ENCODE measurements around the gene PLEKHM3.

PLEKHM3 gene

DNA sequence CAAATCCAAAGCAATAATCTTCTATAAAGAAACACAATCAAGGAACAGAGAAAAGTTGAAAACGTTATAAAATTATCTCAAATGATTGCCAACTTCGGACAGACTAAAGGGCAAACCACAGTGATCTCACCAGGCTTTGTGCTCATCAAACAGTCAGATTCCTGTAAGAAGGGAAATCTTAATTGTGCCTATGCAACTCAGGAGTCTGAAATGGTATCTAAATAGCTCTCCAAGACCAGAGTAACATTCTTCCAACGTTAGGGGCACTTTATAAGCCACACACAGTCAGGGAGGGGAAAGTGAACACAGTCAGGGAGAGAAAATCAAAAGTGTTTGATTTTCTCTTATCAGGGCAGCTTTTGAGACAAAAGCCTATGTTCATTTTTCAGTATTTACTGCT, 29.4 kb downstream of the PLEKHM3 start:
- DNase-seq (ENCODE audit: extremely low read depth in 1 of 2, low read depth in 1 of 2), result no peak

DNA sequence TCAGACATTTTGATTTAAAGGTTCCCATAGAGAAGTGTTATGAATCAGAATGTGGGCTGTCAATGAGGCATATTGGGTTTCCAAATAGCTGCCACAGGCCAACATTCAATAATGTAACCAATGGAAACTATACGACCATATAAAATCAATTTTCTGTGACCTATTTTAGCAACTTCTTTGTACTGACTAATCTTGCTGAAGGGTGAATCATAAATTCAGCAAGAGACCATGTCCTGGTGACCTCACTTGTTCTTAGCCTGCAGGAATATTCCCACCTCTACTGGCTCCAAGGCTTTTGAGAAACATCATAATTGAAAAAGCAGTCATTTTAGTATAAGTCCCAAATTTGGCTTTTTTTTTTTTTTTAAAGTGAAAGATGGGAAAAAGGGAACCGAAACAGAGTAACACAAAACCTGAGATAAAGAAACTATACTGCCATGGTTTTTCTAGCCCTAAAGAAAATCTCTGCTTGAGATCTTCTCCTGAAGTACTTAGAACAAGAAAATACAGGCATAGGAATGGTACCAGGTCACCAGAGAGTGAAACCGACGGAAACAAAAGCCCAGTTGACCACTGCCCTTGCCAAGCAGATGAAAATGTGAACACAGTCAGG, 32.1 kb downstream of the PLEKHM3 start:
- DNase-seq (ENCODE audit: extremely low read depth in 1 of 2, low read depth in 1 of 2), result no peak

DNA sequence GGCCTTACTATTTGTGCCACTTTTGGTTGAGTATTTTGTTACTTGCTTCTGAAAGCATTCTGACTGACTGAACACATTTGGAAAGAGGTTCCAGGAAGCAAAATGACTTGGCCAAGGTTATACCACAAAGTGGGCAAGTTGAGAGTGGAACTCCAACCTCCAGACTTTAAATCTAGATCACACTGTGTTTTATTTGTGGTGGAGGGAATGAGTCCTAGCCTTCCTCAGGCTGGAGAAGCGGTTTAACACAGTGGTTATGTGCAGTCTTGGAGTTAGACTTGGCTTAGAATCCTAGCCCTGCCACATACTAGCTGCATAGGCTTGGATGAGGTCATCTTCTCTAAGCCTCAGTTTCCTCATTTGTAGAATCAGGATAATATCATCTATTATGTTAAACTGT, 33.4 kb downstream of the PLEKHM3 start:
- DNase-seq (ENCODE audit: extremely low read depth in 1 of 2, low read depth in 1 of 2), result no peak

DNA sequence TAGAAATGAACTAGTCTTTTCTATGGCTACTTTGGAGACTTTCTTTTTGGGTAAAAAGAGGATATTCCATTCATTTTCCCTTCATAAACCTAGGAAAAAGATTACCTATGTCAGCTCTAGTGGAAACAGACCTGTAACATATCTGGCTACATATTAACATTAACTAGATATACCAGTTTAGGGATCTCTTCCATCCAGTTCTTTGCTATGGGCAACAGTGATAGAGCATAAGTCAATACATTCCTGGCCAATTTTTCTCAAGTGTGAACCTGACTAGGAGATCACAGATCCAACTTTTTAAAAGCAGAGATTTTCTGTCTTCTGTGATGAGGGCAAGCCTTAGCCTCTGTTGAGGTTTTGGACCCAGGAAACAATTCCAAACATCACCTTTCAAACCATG, 34.5 kb downstream of the PLEKHM3 start:
- no peak for DNase-seq (ENCODE audit: extremely low read depth in 1 of 2, low read depth in 1 of 2)

DNA sequence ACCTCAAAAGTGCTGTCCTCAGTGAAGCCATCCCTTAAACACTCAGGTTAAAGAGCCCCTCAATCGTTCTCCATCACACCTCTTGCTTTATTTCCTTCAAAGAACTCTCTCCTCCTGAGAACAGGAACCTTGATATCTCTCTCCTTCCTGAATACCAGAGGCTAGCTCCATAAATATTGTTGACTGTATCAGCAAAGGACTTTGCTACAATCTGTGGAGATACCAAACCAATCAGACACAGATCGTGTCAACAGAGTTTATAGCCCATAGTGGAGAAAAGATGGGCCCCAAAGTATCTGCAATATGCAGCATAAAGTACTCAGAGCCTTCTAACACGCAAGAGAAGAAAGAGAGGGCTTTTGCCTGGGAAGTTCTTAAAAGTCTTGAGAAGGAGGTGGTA, 36.4 kb downstream of the PLEKHM3 start:
- no peak for DNase-seq (ENCODE audit: extremely low read depth in 1 of 2, low read depth in 1 of 2)

DNA sequence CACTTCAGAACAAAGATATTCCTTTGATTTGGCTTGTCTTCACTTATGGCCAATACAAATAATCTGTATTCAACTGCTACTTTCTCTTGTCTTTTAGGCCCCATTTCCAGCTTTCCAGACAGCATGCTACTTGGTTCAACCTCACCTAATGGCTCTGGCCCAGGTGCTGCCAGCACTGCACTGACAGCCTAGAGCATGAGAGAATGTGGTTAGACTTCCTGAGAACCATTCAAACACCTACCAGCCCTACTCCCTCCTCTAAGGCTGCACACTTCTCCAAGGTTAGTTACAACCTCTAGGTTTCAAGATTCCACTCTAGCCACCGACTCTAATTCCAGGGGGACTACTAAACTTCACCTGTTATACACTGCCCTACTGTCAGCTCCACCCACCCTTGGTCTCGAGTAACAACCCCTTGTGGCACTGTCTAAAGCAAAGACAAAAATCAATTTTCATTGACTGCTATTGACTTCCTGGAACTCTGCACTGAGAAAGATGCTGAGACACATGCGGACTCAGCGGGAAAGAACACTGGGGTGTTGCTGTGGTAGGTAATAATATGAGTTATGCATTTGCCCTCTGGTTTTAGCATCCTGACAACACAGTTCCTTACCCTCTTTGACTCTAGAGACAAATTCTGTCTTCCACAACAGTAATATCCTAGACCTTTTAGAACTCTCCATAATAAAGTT, 38.2 kb downstream of the PLEKHM3 start:
- no peak for DNase-seq (ENCODE audit: extremely low read depth in 1 of 2, low read depth in 1 of 2)

DNA sequence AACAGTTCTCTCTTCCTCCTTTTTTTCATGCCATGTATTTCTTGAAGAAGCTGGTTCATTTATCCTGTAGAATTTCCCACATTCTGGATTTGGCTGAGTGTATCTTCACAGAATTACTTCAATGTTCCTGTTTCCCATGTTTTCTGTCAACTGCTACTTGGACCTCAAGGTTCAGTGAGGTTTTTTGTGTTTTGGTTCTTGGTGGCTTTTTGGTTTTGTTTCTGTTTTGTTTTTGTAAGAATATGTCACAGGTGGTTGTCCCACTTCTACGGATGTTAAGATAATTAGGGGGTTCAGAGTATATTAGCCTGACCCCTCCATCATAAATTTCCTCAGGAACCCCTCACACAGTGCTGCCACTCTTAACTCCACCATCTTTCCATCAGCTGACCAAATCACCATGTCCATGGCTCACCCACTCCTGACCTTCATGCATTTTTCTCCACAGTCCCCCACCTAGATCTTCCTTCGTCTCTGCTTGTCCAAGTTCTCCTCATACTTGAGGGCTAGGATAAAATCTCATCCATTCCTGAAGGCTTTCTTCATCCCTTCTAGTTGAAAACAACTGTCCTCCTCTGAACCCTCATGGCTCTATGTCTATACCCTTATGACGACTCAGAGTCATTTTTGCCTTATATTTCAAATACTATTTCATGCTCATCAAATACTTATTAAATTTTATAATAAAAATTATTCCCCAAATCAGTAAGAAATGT, 40.4 kb downstream of the PLEKHM3 start:
- DNase-seq (ENCODE audit: extremely low read depth in 1 of 2, low read depth in 1 of 2), result no peak

DNA sequence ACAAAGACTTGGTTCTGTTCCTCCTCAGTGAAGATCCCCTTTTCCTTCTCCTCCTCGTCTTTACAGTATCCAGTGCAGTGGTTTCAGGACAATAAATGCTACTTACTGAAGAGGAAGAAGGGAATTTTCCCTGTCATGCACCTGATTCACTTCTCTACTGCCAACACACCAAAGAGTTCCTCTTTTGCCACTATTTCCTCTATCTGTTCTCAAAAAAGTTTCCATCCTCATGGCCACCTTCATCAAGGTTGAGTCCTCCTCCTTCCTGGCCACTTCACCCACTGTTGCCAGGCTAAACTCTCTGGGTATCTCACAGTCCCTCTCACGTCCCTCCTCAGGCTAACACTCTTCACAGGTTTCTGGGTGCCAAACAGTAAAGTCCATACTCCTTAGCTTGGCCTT, 41.7 kb downstream of the PLEKHM3 start:
- DNase-seq (ENCODE audit: extremely low read depth in 1 of 2, low read depth in 1 of 2), result no peak

DNA sequence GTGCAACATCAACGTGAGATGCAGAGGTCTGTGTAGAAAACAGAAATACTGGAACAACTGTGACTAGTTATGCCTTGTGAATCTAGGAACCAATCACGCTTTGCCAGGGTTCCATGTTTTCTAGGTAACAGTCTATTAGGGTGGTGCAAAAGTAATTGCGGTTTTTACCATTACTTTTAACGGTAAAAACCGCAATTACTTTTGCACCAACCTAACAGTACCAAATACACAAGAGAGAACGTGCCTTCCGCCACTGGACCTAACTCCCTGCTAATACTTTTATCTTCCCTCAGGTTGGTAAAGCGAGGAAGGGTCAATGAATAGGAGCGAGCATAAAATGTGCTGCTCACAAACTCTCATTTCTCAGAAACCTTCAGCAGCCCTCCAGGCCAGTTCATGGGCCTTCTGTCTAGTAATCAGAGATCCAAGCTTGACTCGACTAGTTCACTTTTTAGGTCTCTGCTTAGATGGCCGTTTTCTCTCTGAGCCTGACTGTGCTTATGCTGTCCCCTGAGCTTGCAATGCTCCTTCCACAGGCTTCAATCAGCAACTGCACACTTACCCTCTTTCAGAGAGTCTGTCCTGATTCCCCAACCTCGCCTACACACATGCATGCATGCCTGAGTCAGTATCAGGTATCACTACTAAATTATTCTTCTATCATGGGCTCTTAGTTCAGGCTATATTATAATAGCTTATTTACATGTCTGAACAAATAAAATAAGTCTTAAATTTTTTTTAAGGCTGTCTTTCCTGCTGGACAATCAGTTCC, 47.0 kb downstream of the PLEKHM3 start:
- no peak for DNase-seq (ENCODE audit: extremely low read depth in 1 of 2, low read depth in 1 of 2)

DNA sequence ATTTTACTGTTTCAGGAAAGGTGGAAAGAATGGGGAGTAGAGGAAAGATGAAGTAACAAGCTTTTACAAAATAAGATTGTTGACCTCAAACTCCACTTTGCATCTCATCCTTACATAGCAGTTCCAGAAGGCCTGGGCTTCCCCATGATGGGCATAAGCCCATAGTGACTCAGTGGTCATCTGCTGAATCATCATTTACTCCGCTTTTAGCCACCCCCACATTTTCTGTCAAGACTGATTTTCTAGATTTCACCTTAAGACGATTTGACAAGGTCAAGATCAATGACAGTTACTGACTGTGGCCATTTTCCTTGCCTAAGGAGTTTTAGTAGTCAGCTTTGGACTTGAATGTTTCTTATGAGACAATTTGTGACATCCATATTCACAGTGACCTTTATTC, 49.4 kb downstream of the PLEKHM3 start:
- DNase-seq (ENCODE audit: extremely low read depth in 1 of 2, low read depth in 1 of 2), result no peak

DNA sequence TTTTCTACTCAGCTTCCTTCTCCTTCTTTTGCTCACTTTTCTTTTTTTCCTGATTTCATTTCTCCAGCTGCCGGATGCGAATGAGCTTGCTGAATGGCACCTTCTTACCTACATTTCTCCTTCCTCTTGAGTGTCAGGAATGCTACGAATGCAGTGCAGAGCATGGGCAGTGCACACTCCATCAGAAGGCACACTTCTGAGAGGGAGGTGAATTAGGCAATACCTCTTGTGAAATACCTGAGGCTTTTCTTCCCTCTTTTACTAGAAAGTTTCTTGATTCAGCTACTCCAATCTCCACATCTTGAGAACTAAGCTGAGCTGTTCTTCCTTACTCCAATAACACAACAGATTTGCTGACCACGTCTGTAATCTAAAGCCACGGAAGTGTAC, 51.1 kb downstream of the PLEKHM3 start:
- DNase-seq (ENCODE audit: extremely low read depth in 1 of 2, low read depth in 1 of 2), result no peak

DNA sequence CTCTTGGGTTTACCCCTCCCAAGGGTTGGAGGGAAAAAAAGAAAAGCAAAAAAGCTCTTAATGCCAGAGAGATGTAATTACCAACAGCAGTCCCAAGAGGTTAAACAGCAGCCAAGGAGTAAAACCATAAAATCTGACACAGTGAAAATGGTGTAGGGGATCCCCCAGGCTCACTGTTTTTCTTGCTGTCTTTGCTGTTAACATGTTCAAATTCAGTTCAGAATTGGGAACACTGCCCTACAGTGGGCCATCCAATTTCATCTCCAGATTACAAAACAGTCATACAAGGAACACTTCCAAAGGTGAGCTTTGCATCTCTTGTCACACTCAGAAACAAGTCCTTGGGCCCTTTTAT, 54.5 kb downstream of the PLEKHM3 start:
- DNase-seq (ENCODE audit: extremely low read depth in 1 of 2, low read depth in 1 of 2), result no peak

DNA sequence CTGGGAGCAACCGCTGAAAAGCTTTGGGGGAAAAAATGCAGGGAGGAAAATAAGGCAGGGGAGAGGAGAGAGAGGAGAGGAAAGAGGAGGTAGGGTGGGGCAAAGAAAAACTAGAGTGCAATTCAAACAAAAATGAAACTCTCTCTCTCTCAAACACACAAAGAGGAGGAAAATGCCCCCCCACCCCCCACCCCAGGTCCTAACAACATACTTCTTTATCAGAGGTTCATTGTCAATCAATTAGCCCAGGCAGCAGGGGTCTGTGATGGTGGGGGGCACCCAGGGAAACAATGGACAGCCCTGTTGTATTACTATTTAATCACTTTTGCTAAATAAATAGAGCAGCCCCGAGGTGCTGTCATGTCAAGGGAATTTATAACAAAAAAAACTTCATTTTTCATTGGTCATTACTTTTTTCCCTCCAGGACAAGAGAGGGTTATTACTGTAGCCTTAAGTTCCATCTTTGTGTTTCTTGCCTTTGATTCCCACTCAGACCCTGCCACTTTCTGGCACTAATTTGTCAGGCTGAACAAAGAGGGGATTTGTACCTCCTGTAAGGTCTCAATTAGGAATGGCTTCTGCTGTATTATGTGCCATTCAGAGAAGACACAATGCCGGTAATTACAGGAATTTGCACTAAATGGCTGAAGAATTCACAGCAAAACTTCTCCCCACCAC, 55.0 kb downstream of the PLEKHM3 start:
- no peak for DNase-seq (ENCODE audit: extremely low read depth in 1 of 2, low read depth in 1 of 2)

DNA sequence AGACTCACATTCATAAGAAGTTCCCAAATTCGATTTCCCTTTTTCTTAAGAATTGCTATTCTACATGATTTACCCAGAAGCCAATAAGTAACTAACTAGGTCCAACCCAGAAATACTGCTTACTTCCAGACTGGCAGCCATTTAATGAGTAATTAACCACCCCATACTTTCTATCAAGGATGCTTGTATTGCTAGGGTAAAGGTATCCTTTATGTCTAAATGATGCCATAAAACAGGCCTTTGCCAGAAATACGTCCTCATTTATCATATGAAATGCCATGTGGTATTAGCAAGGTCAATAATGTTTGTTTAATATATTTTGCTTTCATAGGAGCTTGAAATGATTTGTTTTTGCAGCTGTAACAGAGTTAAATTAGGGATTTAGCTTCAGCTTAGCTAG, 56.1 kb downstream of the PLEKHM3 start:
- DNase-seq (ENCODE audit: extremely low read depth in 1 of 2, low read depth in 1 of 2), result no peak

DNA sequence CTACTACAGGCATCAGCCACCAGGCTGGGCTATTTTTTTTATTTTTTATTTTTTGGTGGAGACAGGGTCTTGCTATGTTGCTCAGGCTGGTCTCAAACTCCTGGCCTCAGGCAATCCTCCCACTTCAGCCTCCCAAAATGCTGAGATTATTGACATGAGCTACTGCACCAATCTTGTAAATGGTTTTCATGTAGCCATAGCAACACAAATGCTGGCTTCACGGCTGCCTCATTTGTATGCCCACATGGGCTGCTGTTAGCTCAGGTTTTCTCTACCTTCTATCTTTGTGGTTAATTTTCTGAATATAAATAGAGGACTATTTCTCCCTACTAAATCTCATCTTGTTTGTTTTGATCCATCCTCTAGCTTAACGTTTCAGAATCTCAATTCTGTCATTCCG, 58.2 kb downstream of the PLEKHM3 start:
- no peak for DNase-seq (ENCODE audit: extremely low read depth in 1 of 2, low read depth in 1 of 2)

DNA sequence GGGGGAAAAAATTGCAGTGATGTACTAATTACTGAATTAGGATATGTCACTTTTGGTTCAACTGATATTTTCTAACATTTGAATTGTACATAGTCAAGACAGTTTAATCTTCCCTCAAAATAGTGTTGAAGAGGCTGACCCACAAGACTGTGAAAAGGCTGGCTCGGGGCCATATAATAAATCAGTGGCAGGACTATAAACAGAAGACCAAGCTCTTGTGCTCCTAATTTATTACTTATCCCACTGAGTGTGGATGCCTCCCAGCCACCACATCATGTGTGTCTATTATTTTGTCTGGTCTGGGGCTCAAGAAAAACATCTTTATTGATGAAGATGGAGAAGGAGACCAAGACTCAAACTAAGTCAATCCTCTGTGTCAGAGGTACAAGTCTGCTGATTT, 64.4 kb downstream of the PLEKHM3 start:
- no peak for DNase-seq (ENCODE audit: extremely low read depth in 1 of 2, low read depth in 1 of 2)

DNA sequence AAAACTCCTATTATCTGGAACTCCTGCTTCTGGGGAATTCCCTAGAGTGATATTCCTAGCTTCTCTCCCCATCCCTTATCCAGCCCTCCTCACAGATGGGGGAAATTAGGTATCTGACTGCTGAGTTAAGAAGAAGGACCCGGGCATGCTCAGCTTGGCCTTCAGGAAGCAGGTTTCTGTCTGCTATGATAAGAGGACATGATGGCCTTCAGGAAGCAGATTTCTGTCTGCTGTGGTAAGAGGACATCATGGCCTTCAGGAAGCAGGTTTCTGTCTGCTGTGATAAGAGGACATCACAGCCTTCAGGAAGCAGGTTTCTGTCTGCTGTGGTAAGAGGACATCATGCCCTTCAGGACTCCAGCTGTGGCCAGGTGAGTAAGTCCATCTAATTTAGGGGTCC, 65.2 kb downstream of the PLEKHM3 start:
- DNase-seq (ENCODE audit: extremely low read depth in 1 of 2, low read depth in 1 of 2), result no peak

DNA sequence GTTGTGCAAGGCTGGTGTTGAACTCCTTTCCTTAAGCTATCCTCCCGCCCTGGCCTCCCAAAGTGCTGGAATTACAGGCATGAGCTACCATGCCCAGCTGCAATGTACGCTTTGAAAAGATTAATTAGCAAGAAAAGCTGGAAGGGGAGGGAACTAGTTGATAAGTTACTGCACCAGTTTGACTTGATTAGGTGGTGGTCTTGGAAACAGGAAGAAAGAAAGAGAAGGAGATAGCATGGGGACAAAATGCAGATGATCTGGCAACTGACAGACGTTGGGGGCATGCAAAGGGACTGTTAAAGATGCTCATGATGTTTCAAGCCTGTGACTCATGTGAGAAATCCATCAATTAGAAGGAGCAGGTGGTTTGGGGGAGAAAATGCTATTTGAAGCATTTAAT, 68.6 kb downstream of the PLEKHM3 start:
- no peak for DNase-seq (ENCODE audit: extremely low read depth in 1 of 2, low read depth in 1 of 2)

DNA sequence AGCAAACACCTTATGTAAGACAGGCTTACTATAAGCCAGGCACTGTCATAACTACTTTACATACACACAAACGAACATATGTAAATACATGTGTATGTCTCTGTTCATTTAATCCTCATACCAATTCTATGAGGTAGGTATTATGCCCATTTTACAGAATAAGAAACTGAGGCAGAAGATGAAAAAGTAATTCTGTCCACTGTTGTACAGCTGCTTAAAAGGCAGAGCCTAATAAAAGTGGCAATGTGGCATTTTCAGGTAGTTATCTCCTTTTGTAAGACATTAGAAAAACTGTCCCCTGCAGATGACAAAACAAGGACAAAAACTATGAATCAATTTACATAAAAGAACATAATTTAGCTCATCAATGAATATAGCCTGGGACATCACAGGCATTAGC, 69.9 kb downstream of the PLEKHM3 start:
- no peak for DNase-seq (ENCODE audit: extremely low read depth in 1 of 2, low read depth in 1 of 2)

DNA sequence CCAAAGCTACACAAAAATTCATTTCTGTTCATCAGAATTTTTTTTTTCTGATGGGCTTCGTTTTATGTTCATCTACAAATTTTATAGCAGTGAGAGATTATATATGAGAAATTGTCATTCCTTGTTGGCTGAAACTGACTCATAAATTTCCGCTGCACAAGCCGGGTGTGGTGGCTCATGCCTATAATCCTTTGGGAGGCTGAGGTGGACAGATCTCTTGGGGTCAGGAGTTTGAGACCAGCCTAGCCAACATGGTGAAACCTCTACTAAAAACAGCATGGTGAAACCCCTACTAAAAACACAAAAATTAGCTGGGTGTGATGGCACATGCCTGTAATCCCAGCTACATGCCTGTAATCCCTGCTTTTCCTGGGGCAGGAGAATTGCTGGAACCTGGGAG, 72.0 kb downstream of the PLEKHM3 start:
- DNase-seq (ENCODE audit: extremely low read depth in 1 of 2, low read depth in 1 of 2), result no peak
